Tibial nerve (tissue), 4 donors: Measurements from ENCODE around the gene STX12.
"Not testable (repeated sequence)": the region's sequence is repeated elsewhere in the genome, so short reads cannot be mapped to it uniquely, and the experiment has no call there.

Experiments used
- EP300 ChIP-seq, 2 donors: sonication (generic); formaldehyde crosslinking; IDR thresholded peaks; one replicate each; pipeline ENCODE4 v1.6.1; 2017; ENCODE audit warnings: antibody characterized with exemption in 2 of 2, mild to moderate bottlenecking in 1 of 2
- POLR2A ChIP-seq, 2 donors: fragments of 450-650 bp; IDR thresholded peaks; one replicate each; pipeline ENCODE4 v1.6.1; 2017; ENCODE audit warnings: antibody characterized with exemption in 2 of 2, mild to moderate bottlenecking in 2 of 2, moderate library complexity in 2 of 2
- TF ChIP-seq, protein P1 (sequence below), 5 experiments: fragments of 200-600 bp in 3 of 5; fragments of 450-650 bp in 2 of 5; sonication (generic) in 3 of 5; IDR thresholded peaks; one replicate each; pipeline ENCODE4 v1.5.1; 2016 to 2019; ENCODE audit warnings: antibody characterized with exemption in 5 of 5, mild to moderate bottlenecking in 3 of 5, moderate library complexity in 2 of 5

DNA sequence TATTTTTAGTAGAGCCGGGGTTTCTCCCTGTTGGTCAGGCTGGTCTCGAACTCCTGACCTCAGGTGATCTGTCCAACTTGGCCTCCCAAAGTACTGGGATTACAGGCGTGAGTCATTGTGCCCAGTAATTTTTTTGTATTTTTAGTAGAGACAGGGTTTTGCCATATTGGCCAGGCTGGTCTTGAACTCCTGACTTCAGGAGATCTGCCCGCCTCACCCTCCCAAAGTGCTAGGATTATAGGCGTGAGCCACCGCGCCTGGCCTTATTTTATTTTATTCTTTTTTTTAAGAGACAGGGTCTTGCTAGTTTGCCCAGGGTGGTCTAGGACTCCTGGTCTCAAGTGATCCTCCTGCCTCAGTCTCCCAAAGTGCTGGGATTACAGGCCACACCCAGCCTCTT is 98.1 kb downstream of the STX12 start:
- TF ChIP-seq, protein P1, sequence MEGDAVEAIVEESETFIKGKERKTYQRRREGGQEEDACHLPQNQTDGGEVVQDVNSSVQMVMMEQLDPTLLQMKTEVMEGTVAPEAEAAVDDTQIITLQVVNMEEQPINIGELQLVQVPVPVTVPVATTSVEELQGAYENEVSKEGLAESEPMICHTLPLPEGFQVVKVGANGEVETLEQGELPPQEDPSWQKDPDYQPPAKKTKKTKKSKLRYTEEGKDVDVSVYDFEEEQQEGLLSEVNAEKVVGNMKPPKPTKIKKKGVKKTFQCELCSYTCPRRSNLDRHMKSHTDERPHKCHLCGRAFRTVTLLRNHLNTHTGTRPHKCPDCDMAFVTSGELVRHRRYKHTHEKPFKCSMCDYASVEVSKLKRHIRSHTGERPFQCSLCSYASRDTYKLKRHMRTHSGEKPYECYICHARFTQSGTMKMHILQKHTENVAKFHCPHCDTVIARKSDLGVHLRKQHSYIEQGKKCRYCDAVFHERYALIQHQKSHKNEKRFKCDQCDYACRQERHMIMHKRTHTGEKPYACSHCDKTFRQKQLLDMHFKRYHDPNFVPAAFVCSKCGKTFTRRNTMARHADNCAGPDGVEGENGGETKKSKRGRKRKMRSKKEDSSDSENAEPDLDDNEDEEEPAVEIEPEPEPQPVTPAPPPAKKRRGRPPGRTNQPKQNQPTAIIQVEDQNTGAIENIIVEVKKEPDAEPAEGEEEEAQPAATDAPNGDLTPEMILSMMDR (IDR thresholded peaks at IDR 0.05) = not testable (repeated sequence)
- not testable (repeated sequence) for TF ChIP-seq POLR2A, EP300 (IDR thresholded peaks at IDR 0.05)
